IMR-90 (cell line): ENCODE results near the gene FAF2. TPM values are rescaled to one million over a fixed set of nuclear protein-coding genes. Genes with fewer than 3 reads are reported as not detected.

Source experiments
- ATAC-seq: fragments of 200-7000 bp; cut with Tn5 transposase; 2 replicates; pipeline ENCODE4 v1.9.1; 2020; ENCODE audit warnings: low read depth, mild to moderate bottlenecking, moderate library complexity
- BruUV-seq: library from RNA; stranded (reverse); fragments of 400-500 nt; replicated peaks from 2 replicates; lab custom pipeline; 2021; lab: Mats Ljungman, UMichigan
- CTCF ChIA-PET: fragments of 300-600 bp; formaldehyde crosslinking; extraction: SDS; loops from one replicate; lab custom pipeline; 2021; ENCODE audit warnings: antibody characterized with exemption; lab: Yijun Ruan, JAX
- POLR2A ChIA-PET: fragments of 300-600 bp; sonication (Branson Sonifier 250); formaldehyde crosslinking; loops from one replicate; lab custom pipeline; 2022; ENCODE audit warnings: antibody characterized with exemption; ENCODE audit not compliant: unreplicated experiment; lab: Charles Lee
- DNase-seq: peaks from one replicate; pipeline ENCODE4 v3.0.0; 2013
- H2AFZ ChIP-seq: replicated peaks from 2 replicates; pipeline ENCODE3; 2013; ENCODE audit warnings: low read length, mild to moderate bottlenecking; ENCODE audit not compliant: poor library complexity
- H2AK5ac ChIP-seq: 2 replicates; pipeline ENCODE4 v1.6.1; 2013; ENCODE audit warnings: low read depth, low read length, inconsistent platforms
- H2AK9ac ChIP-seq: replicated peaks from 2 replicates; pipeline ENCODE3; 2013; ENCODE audit warnings: mild to moderate bottlenecking, low read depth, low read length, moderate library complexity; ENCODE audit not compliant: poor library complexity
- H2BK120ac ChIP-seq: 2 replicates; pipeline ENCODE4 v1.6.1; 2013; ENCODE audit warnings: low read depth, low read length, inconsistent platforms
- H2BK15ac ChIP-seq: 3 replicates; pipeline ENCODE4 v1.6.1; 2013; ENCODE audit warnings: low read depth, low read length, inconsistent platforms
- H2BK20ac ChIP-seq: 2 replicates; pipeline ENCODE4 v1.6.1; 2013; ENCODE audit warnings: low read depth, mild to moderate bottlenecking, inconsistent platforms, low read length, moderate library complexity
- H2BK5ac ChIP-seq: 2 replicates; pipeline ENCODE4 v1.6.1; 2013; ENCODE audit warnings: mild to moderate bottlenecking, low read depth, low read length, inconsistent platforms; ENCODE audit not compliant: poor library complexity, severe bottlenecking
- H3K14ac ChIP-seq: replicated peaks from 2 replicates; pipeline ENCODE4 v1.6.1; 2013; ENCODE audit warnings: low read depth, low read length, inconsistent platforms
- H3K18ac ChIP-seq: 2 replicates; pipeline ENCODE4 v1.6.1; 2013; ENCODE audit warnings: low read depth, low read length, control low read depth
- H3K23ac ChIP-seq: 2 replicates; pipeline ENCODE4 v1.6.1; 2013; ENCODE audit warnings: low read depth, low read length, inconsistent platforms
- H3K27ac ChIP-seq: 2 replicates; pipeline ENCODE4 v1.5.1; 2013; ENCODE audit warnings: mild to moderate bottlenecking, control low read depth, low read length; ENCODE audit not compliant: insufficient read depth
- H3K27me3 ChIP-seq: 2 replicates; pipeline ENCODE4 v1.6.1; 2013; ENCODE audit warnings: low read length; ENCODE audit not compliant: control insufficient read depth, insufficient read depth
- H3K36me3 ChIP-seq: 2 replicates; pipeline ENCODE4 v1.6.1; 2013; ENCODE audit warnings: low read length, mixed read lengths; ENCODE audit not compliant: control insufficient read depth, insufficient read depth
- H3K4ac ChIP-seq: 2 replicates; pipeline ENCODE4 v1.6.1; 2013; ENCODE audit warnings: low read depth, low read length, inconsistent platforms
- H3K4me1 ChIP-seq: 2 replicates; pipeline ENCODE4 v1.6.1; 2013; ENCODE audit warnings: low read length, mixed read lengths; ENCODE audit not compliant: control insufficient read depth, insufficient read depth
- H3K4me2 ChIP-seq: 2 replicates; pipeline ENCODE4 v1.6.1; 2013; ENCODE audit warnings: low read depth, mild to moderate bottlenecking, control low read depth, low read length, moderate library complexity
- H3K4me3 ChIP-seq: 2 replicates; pipeline ENCODE4 v1.5.1; 2013; ENCODE audit warnings: low read depth, mild to moderate bottlenecking, control low read depth, low read length, moderate library complexity; ENCODE audit not compliant: insufficient read depth
- H3K56ac ChIP-seq: 2 replicates; pipeline ENCODE4 v1.6.1; 2013; ENCODE audit warnings: low read length, inconsistent platforms; ENCODE audit not compliant: insufficient read depth; ENCODE audit errors: extremely low read depth
- H3K79me1 ChIP-seq, 2 experiments: 2 replicates each; pipeline ENCODE4 v1.6.1; 2013; ENCODE audit warnings: low read length in 2 of 2, inconsistent platforms in 1 of 2, low read depth in 1 of 2
- H3K9ac ChIP-seq: 2 replicates; pipeline ENCODE4 v1.6.1; 2013; ENCODE audit warnings: low read depth, low read length, control low read depth
- H3K9me1 ChIP-seq: 2 replicates; pipeline ENCODE4 v1.6.1; 2013; ENCODE audit warnings: low read length, inconsistent platforms; ENCODE audit not compliant: insufficient read depth
- H3K9me3 ChIP-seq: 2 replicates; pipeline ENCODE4 v1.6.1; 2013; ENCODE audit warnings: low read length; ENCODE audit not compliant: control insufficient read depth, insufficient read depth
- H4K20me1 ChIP-seq: 2 replicates; pipeline ENCODE4 v1.6.1; 2013; ENCODE audit warnings: low read length, inconsistent platforms; ENCODE audit not compliant: insufficient read depth
- H4K5ac ChIP-seq: 2 replicates; pipeline ENCODE4 v1.6.1; 2013; ENCODE audit warnings: mild to moderate bottlenecking, low read depth, low read length, control low read depth
- H4K8ac ChIP-seq, 2 experiments: 2 replicates each; pipeline ENCODE4 v1.6.1; 2013; ENCODE audit warnings: low read depth in 2 of 2, low read length in 2 of 2, control low read depth in 1 of 2, inconsistent platforms in 1 of 2
- H4K91ac ChIP-seq: 2 replicates; pipeline ENCODE4 v1.6.1; 2013; ENCODE audit warnings: low read depth, low read length, inconsistent platforms; ENCODE audit not compliant: insufficient read depth
- CHD1 ChIP-seq: IDR thresholded peaks from 2 replicates; pipeline ENCODE4 v1.6.1; 2012; ENCODE audit warnings: low read depth, low read length, improper control_type of control experiment
- MAZ ChIP-seq: IDR thresholded peaks from 2 replicates; pipeline ENCODE4 v1.6.1; 2012; ENCODE audit warnings: low read depth, mild to moderate bottlenecking, low read length, improper control_type of control experiment, moderate library complexity, borderline replicate concordance
- RFX5 ChIP-seq: IDR thresholded peaks from 2 replicates; pipeline ENCODE4 v1.8.0; 2012; ENCODE audit warnings: low read depth, mild to moderate bottlenecking, low read length, moderate library complexity
- WGBS, 2 experiments: methylation state at CpG; one replicate each; pipeline versions ENCODE4 v1.1.5 to v1.1.7; 2013; ENCODE audit warnings: missing lambda C conversion rate in 2 of 2; ENCODE audit not compliant: insufficient read length in 1 of 2; ENCODE audit errors: extremely low coverage in 2 of 2; 5-methylcytosine and 5-hydroxymethylcytosine counted together
- dilution Hi-C: fragments of 300-500 bp; cut with HindIII; formaldehyde crosslinking; loops from one replicate; pipeline ENCODE4 v1.14.3; 2018; ENCODE audit warnings: low sequenced_read_pairs; ENCODE audit not compliant: unreplicated experiment
- in situ Hi-C: fragments of 300-500 bp; cut with MboI; formaldehyde crosslinking; loops from 3 replicates; pipeline ENCODE4 v1.14.3; 2019; ENCODE audit warnings: low sequenced_read_pairs, inconsistent platforms, mixed read lengths
- intact Hi-C: fragments of 100-400 bp; cut with micrococcal nuclease; formaldehyde crosslinking; loops from 2 replicates; pipeline ENCODE4 v1.10.0; 2022
- polyA plus RNA-seq, 3 experiments: library from polyadenylated mRNA; depleted of rRNA; stranded (reverse); fragments of >200 nt; gene quantifications; 2 replicates each; pipeline ENCODE4 v1.2.3, GENCODE V29; 2012; ENCODE audit warnings: low replicate concordance in 1 of 3
- total RNA-seq: library from RNA; depleted of rRNA; stranded (reverse); fragments of >200 nt; gene quantifications from 2 replicates; pipeline ENCODE4 v1.2.3, GENCODE V29; 2012

FAF2 gene
- total and polyA plus RNA-seq, 2 of the 4 experiments (the other 2 are of a cell fraction): 32.9 to 47.0 TPM

DNA sequence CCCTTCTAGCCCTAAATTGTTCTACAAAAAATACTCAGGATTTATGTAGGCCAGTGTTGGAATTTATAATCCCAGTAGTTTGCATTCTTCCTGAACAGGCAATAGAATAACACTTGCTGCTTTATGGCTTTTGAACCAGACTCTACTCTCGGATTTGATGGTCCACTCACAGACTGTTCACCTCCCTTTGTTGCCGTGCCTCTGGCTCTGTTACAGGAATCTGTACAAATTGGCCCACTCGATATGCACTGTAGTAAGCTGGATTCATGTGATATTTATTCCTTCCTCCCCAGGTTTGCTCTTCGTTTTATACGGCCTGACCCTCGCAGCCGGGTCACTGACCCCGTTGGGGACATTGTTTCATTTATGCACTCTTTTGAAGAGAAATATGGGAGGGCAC is 43.7 kb downstream of the FAF2 start:
- intact Hi-C loops: no loop called here
- H3K4me2 ChIP-seq: no peak overlapping the region
- TF ChIP-seq CHD1: no peak
- no peak for TF ChIP-seq RFX5
- TF ChIP-seq MAZ: no peak
- peak overlapping the region; percentile 7 for H2BK5ac ChIP-seq
- H3K23ac ChIP-seq: no peak overlapping the region
- H2AFZ ChIP-seq: no peak overlapping the region
- H4K20me1 ChIP-seq: peaks cover 11% of the 10 kb centered on the region; the same call in 1 of the 2 replicates
- peaks cover 43 to 54% of the 10 kb centered on the region in 2 experiments for H3K79me1 ChIP-seq
- peak overlapping the region; percentile 18; the same call in 1 of the 2 replicates for H2BK20ac ChIP-seq
- ATAC-seq: no peak
- peak overlapping the region; percentile 69 for H3K4ac ChIP-seq
- 80% methylated on average over 1 of the region's 8 CpGs; no CpG with 5 or more reads in 1 of the 2 experiments for WGBS, 2 experiments
- POLR2A ChIA-PET: no interaction called here
- 0 out of 4 replicates have a peak overlapping the region, but pooled peaks of 1 of the 2 experiments have one; percentile 24 for H4K8ac ChIP-seq
- H3K4me3 ChIP-seq: no peak overlapping the region
- peaks cover 12% of the 10 kb centered on the region for H3K4me1 ChIP-seq
- dilution Hi-C loops: no loop called here
- no peak overlapping the region for H3K27ac ChIP-seq
- H3K9me3 ChIP-seq: no peaks in the 10 kb centered on the region
- DNase-seq: no peak
- no peak overlapping the region for H3K56ac ChIP-seq
- no peak overlapping the region for H3K18ac ChIP-seq
- no peak overlapping the region for H2BK15ac ChIP-seq
- H2AK9ac ChIP-seq: no peak overlapping the region
- 0 out of 2 replicates have a peak overlapping the region, but pooled peaks have one; percentile 1 for H2BK120ac ChIP-seq
- H3K36me3 ChIP-seq: peaks cover 45% of the 10 kb centered on the region
- in situ Hi-C loops: no loop called here
- H3K27me3 ChIP-seq: no peaks in the 10 kb centered on the region
- H4K91ac ChIP-seq: no peak overlapping the region; the same call in 1 of the 2 replicates
- H3K9me1 ChIP-seq: peaks cover 21% of the 10 kb centered on the region
- H3K9ac ChIP-seq: no peak overlapping the region
- CTCF ChIA-PET: no interaction called here
- H4K5ac ChIP-seq: no peak overlapping the region
- 0 out of 2 replicates have a peak overlapping the region, but pooled peaks have one; percentile 24 for H3K14ac ChIP-seq
- no TSS peak for BruUV-seq
- H2AK5ac ChIP-seq: no peak overlapping the region; the same call in 1 of the 2 replicates
